Measurements from ENCODE around the gene PSMD12. TPM values are rescaled to one million over a fixed set of nuclear protein-coding genes. Genes with fewer than 3 reads are reported as not detected.

The PSMD12 gene
- total RNA-seq, 1 donor from 2014 or later: 55.7 TPM

DNA sequence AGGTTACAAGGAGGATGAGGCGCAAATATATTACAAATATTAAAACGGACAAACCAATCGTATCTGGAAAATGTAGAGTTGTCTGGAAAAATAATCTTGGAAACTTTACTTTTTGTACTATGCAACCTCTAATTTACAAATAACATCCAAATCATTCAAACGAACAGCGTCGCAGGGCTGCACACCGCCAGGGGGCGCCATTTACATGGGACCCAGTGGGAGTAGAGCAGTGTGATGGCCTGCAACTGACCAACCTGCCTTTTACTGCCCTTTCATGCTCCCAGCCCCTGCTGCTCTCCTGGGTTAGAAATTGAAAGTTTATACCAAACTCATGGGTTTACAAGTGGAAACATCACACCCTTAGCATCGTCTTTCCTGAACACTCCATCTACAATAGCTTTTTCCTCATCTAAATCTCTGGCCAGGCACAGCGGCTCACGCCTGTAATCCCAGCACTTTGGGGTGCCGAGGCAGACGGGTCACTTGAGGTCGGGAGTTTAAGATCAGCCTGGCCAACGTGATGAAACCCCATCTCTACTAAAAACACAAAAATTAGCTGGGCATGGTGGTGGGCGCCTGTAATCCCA, 20.7 kb upstream of the PSMD12 start:
- peak; percentile 85 for DNase-seq
- Mint-ChIP-seq H3K27ac (ENCODE audit: unreplicated experiment) (no peak overlapping the region), H3K36me3 (ENCODE audit: unreplicated experiment) (no peaks in the 10 kb centered on the region), H3K27me3 (ENCODE audit: unreplicated experiment) (no peaks in the 10 kb centered on the region), H3K9me3 (ENCODE audit: unreplicated experiment) (no peaks in the 10 kb centered on the region), H3K4me3 (ENCODE audit: unreplicated experiment) (no peak overlapping the region), H3K4me1 (ENCODE audit: low read depth, unreplicated experiment) (peaks cover 9% of the 10 kb centered on the region)
- TF ChIP-seq, protein P1, sequence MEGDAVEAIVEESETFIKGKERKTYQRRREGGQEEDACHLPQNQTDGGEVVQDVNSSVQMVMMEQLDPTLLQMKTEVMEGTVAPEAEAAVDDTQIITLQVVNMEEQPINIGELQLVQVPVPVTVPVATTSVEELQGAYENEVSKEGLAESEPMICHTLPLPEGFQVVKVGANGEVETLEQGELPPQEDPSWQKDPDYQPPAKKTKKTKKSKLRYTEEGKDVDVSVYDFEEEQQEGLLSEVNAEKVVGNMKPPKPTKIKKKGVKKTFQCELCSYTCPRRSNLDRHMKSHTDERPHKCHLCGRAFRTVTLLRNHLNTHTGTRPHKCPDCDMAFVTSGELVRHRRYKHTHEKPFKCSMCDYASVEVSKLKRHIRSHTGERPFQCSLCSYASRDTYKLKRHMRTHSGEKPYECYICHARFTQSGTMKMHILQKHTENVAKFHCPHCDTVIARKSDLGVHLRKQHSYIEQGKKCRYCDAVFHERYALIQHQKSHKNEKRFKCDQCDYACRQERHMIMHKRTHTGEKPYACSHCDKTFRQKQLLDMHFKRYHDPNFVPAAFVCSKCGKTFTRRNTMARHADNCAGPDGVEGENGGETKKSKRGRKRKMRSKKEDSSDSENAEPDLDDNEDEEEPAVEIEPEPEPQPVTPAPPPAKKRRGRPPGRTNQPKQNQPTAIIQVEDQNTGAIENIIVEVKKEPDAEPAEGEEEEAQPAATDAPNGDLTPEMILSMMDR (IDR thresholded peaks at IDR 0.05; ENCODE audit: partially characterized antibody, unreplicated experiment): peak; percentile 95

- peak overlapping the region; percentile 93 for H3K27ac Mint-ChIP-seq (ENCODE audit: unreplicated experiment)
- no peak for DNase-seq
Observed at GRCh38 chr17:67385122-67385988, 19.0 kb upstream of the PSMD12 start.

DNA sequence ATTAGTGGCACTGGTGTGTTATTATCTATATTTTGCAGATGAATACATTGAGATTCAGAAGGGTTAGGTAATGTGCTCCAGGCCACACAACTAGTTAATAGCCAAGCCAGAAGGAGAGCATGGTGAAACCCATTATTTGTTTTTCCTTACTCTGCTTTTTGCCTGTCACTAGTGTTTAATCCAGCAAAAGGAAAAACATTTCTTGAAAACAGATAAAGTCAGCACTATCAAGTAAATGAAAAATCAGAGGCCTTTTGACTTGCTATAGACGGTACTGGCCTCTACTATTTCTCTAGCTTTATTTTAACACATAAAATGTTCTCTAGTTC, 15.5 kb upstream of the PSMD12 start:
- Mint-ChIP-seq H3K9me3 (ENCODE audit: unreplicated experiment) (peaks cover 2% of the 10 kb centered on the region), H3K27me3 (ENCODE audit: unreplicated experiment) (no peaks in the 10 kb centered on the region), H3K36me3 (ENCODE audit: unreplicated experiment) (no peaks in the 10 kb centered on the region), H3K27ac (ENCODE audit: unreplicated experiment) (peak overlapping the region; percentile 22), H3K4me1 (ENCODE audit: low read depth, unreplicated experiment) (peaks cover 8% of the 10 kb centered on the region), H3K4me3 (ENCODE audit: unreplicated experiment) (no peak overlapping the region)
- DNase-seq: no peak
- TF ChIP-seq, protein P1 (IDR thresholded peaks at IDR 0.05; ENCODE audit: partially characterized antibody, unreplicated experiment): no peak

More at GRCh38 chr17:67385122-67385988, 19.0 kb upstream of the PSMD12 start:
- Mint-ChIP-seq H3K27me3 (ENCODE audit: unreplicated experiment) (no peaks in the 10 kb centered on the region), H3K36me3 (ENCODE audit: unreplicated experiment) (no peaks in the 10 kb centered on the region), H3K4me3 (ENCODE audit: unreplicated experiment) (no peak overlapping the region), H3K9me3 (ENCODE audit: unreplicated experiment) (no peaks in the 10 kb centered on the region), H3K4me1 (ENCODE audit: low read depth, unreplicated experiment) (peaks cover 9% of the 10 kb centered on the region)
- TF ChIP-seq, protein P1 (IDR thresholded peaks at IDR 0.05; ENCODE audit: partially characterized antibody, unreplicated experiment): no peak

- no peaks in the 10 kb centered on the region for H3K36me3 Mint-ChIP-seq (ENCODE audit: unreplicated experiment)
- TF ChIP-seq, protein P1 (IDR thresholded peaks at IDR 0.05; ENCODE audit: partially characterized antibody, unreplicated experiment): no peak
- H3K4me3 Mint-ChIP-seq (ENCODE audit: unreplicated experiment): peak overlapping the region; percentile 92
- peaks cover 4% of the 10 kb centered on the region for H3K9me3 Mint-ChIP-seq (ENCODE audit: unreplicated experiment)
- DNase-seq: no peak
- peaks cover 2% of the 10 kb centered on the region for H3K27me3 Mint-ChIP-seq (ENCODE audit: unreplicated experiment)
- H3K27ac Mint-ChIP-seq (ENCODE audit: unreplicated experiment): peak overlapping the region; percentile 50
- H3K4me1 Mint-ChIP-seq (ENCODE audit: low read depth, unreplicated experiment): peaks cover 16% of the 10 kb centered on the region
Observed at GRCh38 chr17:67379251-67379630, 12.9 kb upstream of the PSMD12 start.

All from glutamatergic neuron (in vitro differentiated cells).